GM18502 (cell line): ENCODE results near the gene GPS1.

ENCODE experiments used
- ATAC-seq: cut with Tn5 transposase; IDR thresholded peaks from one replicate; pipeline ENCODE4 v1.9.1; 2021; ENCODE audit warnings: mild to moderate bottlenecking; ENCODE audit not compliant: unreplicated experiment, poor library complexity

GPS1 gene

GRCh38 chr17:82098169-82098938, 46.7 kb downstream of the GPS1 start, which contains the start of gene FASN:
Gene FASN (minus strand): TSS chr17:82098236. CDS start chr17:82096445, 1,791 bp downstream.
- peak; percentile 77 for ATAC-seq

- peak; percentile 20 for ATAC-seq
Measured at GRCh38 chr17:82098939-82099763, 47.5 kb downstream of the GPS1 start.

- ATAC-seq = no peak
Measured at GRCh38 chr17:82100502-82101298, 49.0 kb downstream of the GPS1 start.

GRCh38 chr17:82101301-82101715, 49.6 kb downstream of the GPS1 start:
- ATAC-seq = no peak

GRCh38 chr17:82101767-82102679, 50.3 kb downstream of the GPS1 start:
- no peak for ATAC-seq

- ATAC-seq = no peak
Measured at GRCh38 chr17:82103553-82104451, 52.1 kb downstream of the GPS1 start.

- no peak for ATAC-seq
Measured at GRCh38 chr17:82104797-82105416, 53.2 kb downstream of the GPS1 start.

- no peak for ATAC-seq
Measured at GRCh38 chr17:82105417-82105881, 53.8 kb downstream of the GPS1 start.

- peak; percentile 85 for ATAC-seq
Measured at GRCh38 chr17:82105882-82106687, 54.4 kb downstream of the GPS1 start.

- peak; percentile 7 for ATAC-seq
Measured at GRCh38 chr17:82106688-82107305, 55.1 kb downstream of the GPS1 start.
